Endothelial cell of umbilical vein (primary cell): ENCODE measurements around the gene BMP8A.

Source experiments
- CTCF ChIP-seq, 2 donors: IDR thresholded peaks; 1 replicate in 1 of 2; 2 replicates in 1 of 2; pipeline ENCODE4 v1.5.1; 2011; ENCODE audit warnings: low read length in 2 of 2, mild to moderate bottlenecking in 2 of 2, moderate library complexity in 2 of 2, control low read depth in 1 of 2, inconsistent platforms in 1 of 2, low read depth in 1 of 2; ENCODE audit not compliant: insufficient read depth in 1 of 2; ENCODE audit errors: extremely low read depth in 1 of 2
- EZH2 ChIP-seq: IDR thresholded peaks from 2 replicates; pipeline ENCODE4 v1.6.1; 2012; ENCODE audit warnings: borderline replicate concordance, low read depth, mild to moderate bottlenecking, moderate library complexity, low read length, inconsistent platforms; ENCODE audit not compliant: severe bottlenecking
- FOS ChIP-seq: IDR thresholded peaks from 2 replicates; pipeline ENCODE4 v1.6.1; 2011; ENCODE audit warnings: mild to moderate bottlenecking, low read length, moderate library complexity, borderline replicate concordance; ENCODE audit not compliant: insufficient read depth
- GATA2 ChIP-seq: IDR thresholded peaks from 2 replicates; pipeline ENCODE4 v1.7.0; 2011; ENCODE audit warnings: low read depth, mild to moderate bottlenecking, moderate library complexity, mixed read lengths, low read length; ENCODE audit not compliant: insufficient read length, insufficient read depth
- JUN ChIP-seq: IDR thresholded peaks from 2 replicates; pipeline ENCODE4 v1.6.1; 2011; ENCODE audit warnings: borderline replicate concordance, low read depth; ENCODE audit not compliant: insufficient read length, insufficient read depth
- MYC ChIP-seq: IDR thresholded peaks from one replicate; pipeline ENCODE4 v1.6.1; 2011; ENCODE audit warnings: mild to moderate bottlenecking, low read depth, low read length
- POLR2A ChIP-seq: IDR thresholded peaks from 2 replicates; pipeline ENCODE4 v1.6.1; 2012; ENCODE audit warnings: low read depth, mild to moderate bottlenecking, control low read depth, low read length
- POLR2AphosphoS5 ChIP-seq: IDR thresholded peaks from 2 replicates; pipeline ENCODE4 v1.6.1; 2012; ENCODE audit warnings: low read depth, mild to moderate bottlenecking, control low read depth, low read length, moderate library complexity; ENCODE audit not compliant: insufficient read depth
- TF ChIP-seq, protein P1 (sequence below): IDR thresholded peaks from 2 replicates; pipeline ENCODE4 v1.6.1; 2011; ENCODE audit not compliant: insufficient read depth, insufficient read length

DNA sequence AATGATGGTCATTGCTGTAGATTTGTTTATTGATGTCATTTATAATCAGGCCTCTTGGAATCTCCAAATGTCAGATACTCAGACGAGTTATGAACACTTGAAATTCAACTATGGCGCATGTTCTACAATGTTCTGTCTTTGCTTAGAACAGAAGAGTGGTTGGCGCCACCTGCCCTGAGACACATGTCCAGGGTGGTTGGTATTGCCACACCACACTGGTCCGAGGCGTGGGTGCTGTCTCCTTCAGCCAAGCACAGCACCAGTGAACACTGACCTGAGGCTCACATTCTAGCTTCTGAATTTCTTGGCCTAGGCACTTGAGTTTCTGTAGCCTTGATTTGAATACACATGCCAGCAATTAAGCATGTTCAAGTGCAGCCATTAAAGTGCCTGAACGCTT lies 10.1 kb upstream of the BMP8A start:
- TF ChIP-seq JUN (no peak), EZH2 (no peak), CTCF (IDR thresholded peaks at IDR 0.05; ENCODE audit: extremely low read depth in 1 of 2, insufficient read depth in 1 of 2, low read depth in 1 of 2, low read length in 2 of 2) (no peak), POLR2A (no peak), POLR2AphosphoS5 (no peak), GATA2 (no peak), MYC (no peak), FOS (no peak)
- TF ChIP-seq, protein P1, sequence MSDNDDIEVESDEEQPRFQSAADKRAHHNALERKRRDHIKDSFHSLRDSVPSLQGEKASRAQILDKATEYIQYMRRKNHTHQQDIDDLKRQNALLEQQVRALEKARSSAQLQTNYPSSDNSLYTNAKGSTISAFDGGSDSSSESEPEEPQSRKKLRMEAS, result no peak
